Transverse colon (tissue), 4 donors: ENCODE data around the gene RUSC2. TPM values are rescaled to one million over a fixed set of nuclear protein-coding genes. Genes with fewer than 3 reads are reported as not detected.
A peak's percentile ranks its signal among the peaks of the same experiment; 100 is the strongest.

Source experiments
- DNase-seq: peaks from one replicate; pipeline ENCODE4 v3.0.0-alpha.2; 2019
- H3K27ac ChIP-seq, 4 donors: fragments of 200-600 bp; sonication (generic); 2 replicates each; pipeline ENCODE4 v1.5.1; 2016 to 2018; ENCODE audit warnings: inconsistent platforms in 4 of 4
- H3K27me3 ChIP-seq: fragments of 200-600 bp; sonication (generic); 2 replicates; pipeline ENCODE4 v1.5.1; 2017; ENCODE audit warnings: inconsistent platforms
- H3K36me3 ChIP-seq, 4 donors: fragments of 200-600 bp; sonication (generic); 2 replicates each; pipeline ENCODE4 v1.5.1; 2017 to 2019; ENCODE audit warnings: inconsistent platforms in 4 of 4
- H3K4me1 ChIP-seq, 4 donors: fragments of 200-600 bp; sonication (generic); 2 replicates each; pipeline ENCODE4 v1.5.1; 2017 to 2020; ENCODE audit warnings: inconsistent platforms in 4 of 4
- H3K4me3 ChIP-seq, 4 donors: fragments of 200-600 bp; sonication (generic); 1 replicate in 1 of 4; 2 replicates in 3 of 4; pipeline versions ENCODE4 v1.5.1 to v1.6.1; 2017 to 2019; ENCODE audit warnings: inconsistent platforms in 4 of 4
- H3K9me3 ChIP-seq, 2 donors: fragments of 200-600 bp; sonication (generic); 2 replicates each; pipeline ENCODE4 v1.5.1; 2017 to 2019; ENCODE audit warnings: inconsistent platforms in 2 of 2
- CTCF ChIP-seq, 5 experiments: fragments of 200-600 bp in 3 of 5; fragments of 450-650 bp in 2 of 5; sonication (generic) in 3 of 5; IDR thresholded peaks; 1 replicate in 2 of 5; 2 replicates in 3 of 5; pipeline ENCODE4 v1.5.1; 2016 to 2017; ENCODE audit warnings: antibody characterized with exemption in 5 of 5, inconsistent platforms in 3 of 5, mild to moderate bottlenecking in 2 of 5, moderate library complexity in 1 of 5
- EP300 ChIP-seq: sonication (generic); formaldehyde crosslinking; IDR thresholded peaks from one replicate; pipeline ENCODE4 v1.6.1; 2017; ENCODE audit warnings: antibody characterized with exemption, low read depth
- POLR2A ChIP-seq: fragments of 450-650 bp; IDR thresholded peaks from one replicate; pipeline ENCODE4 v1.6.1; 2016; ENCODE audit warnings: antibody characterized with exemption, mild to moderate bottlenecking, moderate library complexity
- POLR2AphosphoS5 ChIP-seq, 3 donors: sonication (generic); formaldehyde crosslinking; IDR thresholded peaks; one replicate each; pipeline ENCODE4 v1.6.1; 2016; ENCODE audit warnings: antibody characterized with exemption in 3 of 3
- WGBS, 2 donors: methylation state at CpG; one replicate each; pipeline ENCODE4 v1.1.5; 2018; ENCODE audit warnings: low coverage in 1 of 2; 5-methylcytosine and 5-hydroxymethylcytosine counted together
- in situ Hi-C, 4 donors: fragments of 200-750 bp; cut with MboI; loops; one replicate each; pipeline versions ENCODE4 v1.15.0 to v1.15.1; 2017; ENCODE audit warnings: low sequenced_read_pairs in 3 of 4, low pct_ligation_motif_present in 1 of 4, low pct_unique_long_range_greater_than_20kb in 1 of 4
- intact Hi-C: fragments of 100-400 bp; cut with DNase I; formaldehyde crosslinking; loops from one replicate; pipeline ENCODE4 v1.15.1; 2023; ENCODE audit warnings: low total_unique reads
- total RNA-seq, 4 donors: library from RNA; depleted of rRNA; stranded (reverse); fragments of >200 nt; gene quantifications; one replicate each; pipeline ENCODE4 v1.1.0, GENCODE V29; 2016

RUSC2 gene
- 10 to 100 TPM in 2 of 4 donors, 1 to 10 TPM in 2; 7.0 to 16.8 (median 12.1) TPM for total RNA-seq

- Histone ChIP-seq H3K4me1 (peaks cover 0 to 19% (median 5%) of the 10 kb centered on the region in 4 donors), H3K27me3 (no peaks in the 10 kb centered on the region), H3K36me3 (no peaks in the 10 kb centered on the region), H3K4me3 (peak within 1 kb of the TSS; percentile 55 to 85 (median 70)), H3K27ac (peak within 1 kb of the TSS; percentile 89 to 96 (median 91)), H3K9me3 (no peaks in the 10 kb centered on the region)
- intact Hi-C loops = loop anchor here (1.0 kb wide), 1 partner anchor 64 kb away; no protein-coding TSS in a partner anchor
- 3 to 29% methylated on average over 4 to 59 of the region's 71 CpGs for WGBS, 2 donors
- peak; percentile 76 for DNase-seq
- peak; percentile 24 for TF ChIP-seq EP300
- peak; percentile 52 for TF ChIP-seq POLR2A
- TF ChIP-seq CTCF (IDR thresholded peaks at IDR 0.05) = peak; percentile 28 to 60 (median 43)
- peak; percentile 76 to 79 (median 78) for TF ChIP-seq POLR2AphosphoS5 (IDR thresholded peaks at IDR 0.05)
- in situ Hi-C loops = loop anchor here in 3 of 4 donors (10.0 kb wide), 1 partner anchor 65 kb away; no protein-coding TSS in a partner anchor
Measured at GRCh38 chr9:35489313-35490154, at the start of gene RUSC2. Gene RUSC2 (plus strand): TSS chr9:35490111. CDS start chr9:35546522, 56,411 bp downstream.

GRCh38 chr9:35446012-35446411, 43.9 kb upstream of the RUSC2 start:
- intact Hi-C loops (no loop called here), in situ Hi-C loops (no loop called here)
- Histone ChIP-seq H3K27ac (no peak overlapping the region), H3K36me3 (no peaks in the 10 kb centered on the region), H3K9me3 (no peaks in the 10 kb centered on the region), H3K27me3 (no peaks in the 10 kb centered on the region), H3K4me1 (no peaks in the 10 kb centered on the region), H3K4me3 (no peak overlapping the region)
- no peak for DNase-seq
- TF ChIP-seq POLR2A = no peak
- TF ChIP-seq POLR2AphosphoS5 (IDR thresholded peaks at IDR 0.05) = no peak
- no peak for TF ChIP-seq CTCF (IDR thresholded peaks at IDR 0.05)
- TF ChIP-seq EP300 = no peak
- 93 to 100% methylated on average over 1 to 3 of the region's 3 CpGs for WGBS, 2 donors

- intact Hi-C loops (no loop called here), in situ Hi-C loops (no loop called here)
- TF ChIP-seq EP300 = no peak
- no peak for TF ChIP-seq POLR2AphosphoS5 (IDR thresholded peaks at IDR 0.05)
- no peak for TF ChIP-seq CTCF (IDR thresholded peaks at IDR 0.05)
- no peak for TF ChIP-seq POLR2A
- Histone ChIP-seq H3K27ac (no peak overlapping the region), H3K36me3 (no peaks in the 10 kb centered on the region), H3K4me1 (no peaks in the 10 kb centered on the region), H3K27me3 (no peaks in the 10 kb centered on the region), H3K9me3 (no peaks in the 10 kb centered on the region), H3K4me3 (no peak overlapping the region)
- 50 to 89% methylated on average over 1 of the region's 1 CpG for WGBS, 2 donors
- no peak for DNase-seq
Measured at GRCh38 chr9:35448496-35448895, 41.4 kb upstream of the RUSC2 start.

- Histone ChIP-seq H3K27me3 (no peaks in the 10 kb centered on the region), H3K9me3 (no peaks in the 10 kb centered on the region), H3K4me3 (no peak overlapping the region), H3K36me3 (no peaks in the 10 kb centered on the region), H3K27ac (no peak overlapping the region), H3K4me1 (no peaks in the 10 kb centered on the region)
- WGBS, 2 donors = 68% methylated on average over 2 of the region's 2 CpGs; no CpG with 5 or more reads in 1 of the 2 donors
- in situ Hi-C loops = loop anchor here in 1 of 4 donors (25.0 kb wide), 1 partner anchor 315 kb away; no protein-coding TSS in a partner anchor
- TF ChIP-seq POLR2A (no peak), CTCF (IDR thresholded peaks at IDR 0.05) (no peak), EP300 (no peak), POLR2AphosphoS5 (IDR thresholded peaks at IDR 0.05) (no peak)
- DNase-seq = no peak
- intact Hi-C loops = no loop called here
Measured at GRCh38 chr9:35452481-35452880, 37.4 kb upstream of the RUSC2 start.
